Keratinocyte (primary cell): ENCODE measurements around the gene VWC2L.

Experiments used
- EZH2 ChIP-seq: IDR thresholded peaks from one replicate; pipeline ENCODE4 v1.6.1; 2012; ENCODE audit warnings: inconsistent platforms, mild to moderate bottlenecking, low read length, moderate library complexity
- TF ChIP-seq, protein P1 (sequence below), 3 experiments: IDR thresholded peaks in 1 of 3; conservative IDR thresholded peaks in 1 of 3; optimal IDR thresholded peaks in 1 of 3; 2 replicates in 2 of 3; 3 replicates in 1 of 3; pipeline versions ENCODE3 to v1.5.1; 2011; ENCODE audit warnings: low read length in 3 of 3, mild to moderate bottlenecking in 3 of 3, moderate library complexity in 2 of 3, control low read depth in 1 of 3, inconsistent platforms in 1 of 3; ENCODE audit not compliant: insufficient read depth in 2 of 3; ENCODE audit errors: extremely low read depth in 1 of 3

DNA sequence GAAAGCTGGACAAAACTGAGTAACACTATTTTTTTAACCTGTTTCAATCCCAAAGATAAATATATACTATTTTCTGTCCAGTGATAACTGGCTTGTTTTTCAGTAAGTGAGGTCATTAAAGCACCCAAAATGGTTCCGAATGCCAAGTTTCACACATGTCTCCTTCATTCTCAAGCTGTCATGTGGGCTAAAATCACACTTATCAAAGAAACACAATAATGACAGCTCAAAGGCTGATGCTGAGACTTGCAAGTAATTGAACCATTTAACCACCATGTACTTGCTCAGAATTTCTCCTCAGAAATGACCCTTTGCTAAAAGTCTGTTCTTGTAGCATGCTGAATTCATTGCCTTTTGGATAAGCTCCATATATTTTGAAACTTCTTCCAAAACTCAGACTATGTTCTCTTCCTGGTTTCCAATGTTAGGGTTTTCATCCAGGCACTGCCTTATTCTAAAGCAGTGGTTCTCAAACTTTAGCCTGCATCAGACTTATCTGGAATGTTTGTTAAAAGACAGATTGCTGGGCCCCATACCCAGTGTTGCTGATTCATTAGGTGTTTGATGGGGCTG, 149.8 kb downstream of the VWC2L start:
- TF ChIP-seq, protein P1, sequence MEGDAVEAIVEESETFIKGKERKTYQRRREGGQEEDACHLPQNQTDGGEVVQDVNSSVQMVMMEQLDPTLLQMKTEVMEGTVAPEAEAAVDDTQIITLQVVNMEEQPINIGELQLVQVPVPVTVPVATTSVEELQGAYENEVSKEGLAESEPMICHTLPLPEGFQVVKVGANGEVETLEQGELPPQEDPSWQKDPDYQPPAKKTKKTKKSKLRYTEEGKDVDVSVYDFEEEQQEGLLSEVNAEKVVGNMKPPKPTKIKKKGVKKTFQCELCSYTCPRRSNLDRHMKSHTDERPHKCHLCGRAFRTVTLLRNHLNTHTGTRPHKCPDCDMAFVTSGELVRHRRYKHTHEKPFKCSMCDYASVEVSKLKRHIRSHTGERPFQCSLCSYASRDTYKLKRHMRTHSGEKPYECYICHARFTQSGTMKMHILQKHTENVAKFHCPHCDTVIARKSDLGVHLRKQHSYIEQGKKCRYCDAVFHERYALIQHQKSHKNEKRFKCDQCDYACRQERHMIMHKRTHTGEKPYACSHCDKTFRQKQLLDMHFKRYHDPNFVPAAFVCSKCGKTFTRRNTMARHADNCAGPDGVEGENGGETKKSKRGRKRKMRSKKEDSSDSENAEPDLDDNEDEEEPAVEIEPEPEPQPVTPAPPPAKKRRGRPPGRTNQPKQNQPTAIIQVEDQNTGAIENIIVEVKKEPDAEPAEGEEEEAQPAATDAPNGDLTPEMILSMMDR (optimal IDR thresholded peaks at IDR 0.05 in 1 of 3, IDR thresholded peaks at IDR 0.05 in 1 of 3, conservative IDR thresholded peaks at IDR 0.05 in 1 of 3; ENCODE audit: extremely low read depth in 1 of 3, insufficient read depth in 2 of 3, low read length in 3 of 3), result no peak
- TF ChIP-seq EZH2, result no peak
